ENCODE results near the gene OSBPL3.

OSBPL3 gene

DNA sequence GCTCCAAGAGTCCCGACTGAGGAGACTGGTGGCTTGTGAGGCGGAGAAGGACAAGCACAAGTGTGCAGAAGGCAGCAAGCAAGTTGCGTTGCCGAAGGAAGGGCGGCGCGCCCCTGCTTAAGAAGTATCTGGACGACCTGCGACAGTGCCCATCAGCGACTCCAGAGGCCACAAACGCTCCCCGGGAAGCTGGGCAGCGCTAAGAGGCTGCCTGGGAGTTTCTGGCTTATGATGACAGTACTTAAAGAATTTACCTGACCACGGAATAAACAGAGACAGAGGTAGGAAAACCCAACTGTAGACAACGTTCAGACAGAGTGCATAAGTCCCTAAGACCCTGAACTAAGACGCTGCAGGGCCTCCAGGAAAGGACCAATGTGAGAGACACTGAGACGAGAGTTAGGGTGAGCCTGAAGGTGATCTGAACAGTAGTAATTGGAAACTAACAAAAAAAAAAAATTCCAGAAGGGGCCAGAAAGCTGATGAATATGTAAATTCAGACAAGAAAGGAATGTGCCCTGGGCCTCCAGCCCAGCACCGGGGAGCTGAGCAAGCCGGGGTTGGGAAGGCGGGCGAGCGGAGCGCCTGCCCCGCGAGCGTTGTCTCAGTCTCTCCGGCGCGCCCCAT lies 1.0 kb downstream of the OSBPL3 start:
- no peak for DNase-seq

DNA sequence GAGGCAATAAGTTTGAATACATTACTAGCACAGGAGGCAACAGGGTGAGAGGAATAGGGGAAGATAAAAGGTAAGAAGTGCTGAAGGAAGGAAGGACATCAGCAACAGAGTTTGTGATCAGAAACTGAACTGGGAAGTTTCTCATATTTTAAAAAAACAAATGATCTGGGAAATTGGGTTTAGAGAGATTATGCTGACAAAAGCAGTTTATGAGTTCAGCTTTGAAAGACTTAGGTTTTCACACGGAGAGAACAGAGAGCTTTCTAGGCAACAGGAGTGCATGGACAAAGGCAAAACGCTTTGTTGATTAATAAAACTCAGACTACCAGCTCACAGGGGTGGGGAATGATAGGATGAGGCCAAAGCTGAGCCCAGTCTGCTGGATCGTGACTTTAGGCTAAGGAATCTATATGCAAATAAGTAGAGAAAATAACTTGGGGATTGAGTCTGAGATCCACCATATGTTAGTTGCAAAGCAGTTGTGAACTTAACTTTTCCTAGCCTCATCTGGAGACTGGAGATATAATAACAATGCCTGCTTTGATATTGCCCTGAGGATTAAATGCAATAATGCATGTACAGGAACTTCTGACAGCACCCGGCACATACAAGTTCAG lies 4.2 kb downstream of the OSBPL3 start:
- no peak for DNase-seq

DNA sequence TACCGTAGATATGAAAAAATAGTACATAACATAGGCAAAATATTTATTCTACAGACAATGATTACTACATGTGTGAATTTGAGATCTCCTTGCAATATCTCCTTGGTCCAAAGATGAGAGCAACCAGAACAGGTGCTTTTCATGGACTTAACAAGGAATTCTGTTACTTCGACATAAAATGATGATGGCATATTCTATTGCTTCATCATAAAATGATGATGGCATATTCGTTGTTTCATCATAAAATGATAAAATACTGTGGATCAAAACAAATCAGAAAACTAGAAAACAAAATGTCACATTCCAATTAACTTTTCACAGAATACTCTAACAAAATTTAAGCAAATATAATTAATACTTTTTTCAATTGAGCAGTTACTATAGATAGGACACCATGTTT lies 4.8 kb downstream of the OSBPL3 start:
- no peak for DNase-seq

DNA sequence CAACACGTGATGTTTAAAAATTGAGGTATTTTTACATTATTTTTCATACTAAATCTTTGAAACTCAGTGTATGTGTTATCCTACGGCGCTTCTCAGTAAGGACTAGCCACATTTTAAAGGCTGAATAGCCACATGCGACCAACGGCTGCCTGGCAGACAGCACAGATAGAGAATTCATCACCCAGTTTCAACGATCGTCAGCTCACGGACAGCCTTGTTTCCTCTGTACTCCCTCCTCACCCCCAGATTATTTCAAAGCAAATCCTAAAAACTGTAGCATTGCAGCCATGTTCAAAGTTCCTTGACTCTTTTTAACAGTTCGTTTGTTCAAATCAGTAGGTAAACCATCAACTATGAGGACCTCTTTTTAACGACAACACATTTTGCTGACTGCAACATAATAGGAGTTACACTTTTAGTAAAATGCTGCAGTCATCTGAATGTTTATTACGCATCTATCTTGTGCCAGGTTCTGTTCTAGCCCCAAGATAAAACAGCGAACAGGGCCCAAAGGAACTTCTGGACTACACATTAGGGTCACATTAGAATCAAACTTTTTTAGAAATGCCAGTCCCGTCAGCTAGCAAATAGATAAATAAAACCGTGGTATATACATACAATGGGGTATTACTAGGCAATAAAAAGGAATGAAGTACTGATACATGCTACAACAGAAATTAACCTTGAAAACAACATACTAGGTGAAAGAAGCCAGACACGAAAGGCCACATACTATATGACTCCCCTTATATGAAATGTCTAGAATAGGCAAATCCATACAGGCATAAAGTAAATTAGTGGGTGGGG lies 5.7 kb downstream of the OSBPL3 start:
- no peak for DNase-seq

DNA sequence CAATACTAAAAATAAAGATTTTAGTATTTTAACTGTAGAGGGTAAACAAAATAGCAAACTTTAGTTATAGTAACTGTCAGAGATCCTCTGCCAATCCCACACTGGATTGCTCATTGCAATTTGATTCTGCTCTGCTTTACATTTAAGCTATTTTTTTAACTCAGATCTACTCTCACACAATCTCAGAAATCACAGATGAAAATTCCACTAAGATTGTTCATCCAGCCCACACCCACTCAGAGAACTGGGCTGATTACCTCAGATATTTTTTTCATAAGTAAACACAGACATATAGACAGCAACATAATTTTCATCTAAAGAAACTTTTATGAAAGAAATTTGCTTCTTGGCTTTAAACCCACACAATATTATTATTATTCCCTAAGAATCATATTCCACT lies 7.0 kb downstream of the OSBPL3 start:
- DNase-seq, result no peak

DNA sequence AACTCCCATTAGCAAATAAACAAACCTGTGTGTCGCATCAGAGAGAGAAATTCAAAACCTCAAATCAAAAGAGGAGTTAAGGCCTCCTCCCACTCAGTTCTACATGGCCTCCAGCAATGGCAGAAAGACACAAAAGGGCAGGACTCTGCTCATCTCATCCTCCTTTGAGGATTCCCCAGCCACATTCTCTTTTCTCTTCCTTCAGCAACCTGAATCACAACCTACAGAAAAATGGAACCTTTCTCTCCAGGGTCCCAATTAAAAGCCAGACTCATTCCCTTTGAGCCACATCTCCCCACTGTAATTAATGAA lies 7.9 kb downstream of the OSBPL3 start:
- DNase-seq, result no peak

DNA sequence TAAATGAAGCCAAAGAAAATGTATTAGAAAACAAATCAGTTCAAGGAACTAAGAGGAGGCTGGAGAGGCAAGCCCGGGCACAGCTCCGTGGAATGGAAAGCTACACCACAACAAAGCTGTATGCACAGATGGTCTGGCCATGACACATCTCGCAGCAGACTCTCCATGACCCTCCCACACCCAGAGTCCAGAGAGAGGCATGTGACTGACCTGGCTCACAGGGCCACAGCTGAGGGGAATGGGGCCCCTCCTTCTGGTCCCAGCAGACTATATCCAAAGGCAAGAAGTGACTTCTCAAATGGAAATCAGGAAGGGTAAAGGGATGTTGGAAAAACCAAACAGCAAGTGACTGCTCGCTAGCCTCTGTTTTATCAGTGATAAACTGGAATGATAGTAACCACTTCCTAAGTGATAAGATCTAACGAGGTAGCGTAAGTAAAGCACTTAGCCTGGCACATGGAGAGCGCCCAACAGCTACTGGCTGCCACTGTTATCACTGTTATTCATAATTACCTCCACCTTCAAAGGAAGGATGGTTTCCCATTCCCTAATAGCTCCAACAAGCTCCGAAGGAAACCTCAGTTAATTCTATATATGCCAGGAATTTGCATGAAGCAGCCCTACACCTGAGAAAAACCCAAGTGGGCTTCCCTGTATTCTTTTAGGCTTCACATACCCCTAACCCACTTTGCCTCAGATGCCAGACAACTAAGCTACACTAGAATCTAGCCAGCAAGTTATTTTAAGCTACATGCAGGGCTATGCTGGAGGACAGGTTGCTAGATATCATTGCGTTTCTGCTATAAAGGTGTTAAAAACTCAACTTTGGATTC lies 8.4 kb downstream of the OSBPL3 start:
- DNase-seq, result no peak

DNA sequence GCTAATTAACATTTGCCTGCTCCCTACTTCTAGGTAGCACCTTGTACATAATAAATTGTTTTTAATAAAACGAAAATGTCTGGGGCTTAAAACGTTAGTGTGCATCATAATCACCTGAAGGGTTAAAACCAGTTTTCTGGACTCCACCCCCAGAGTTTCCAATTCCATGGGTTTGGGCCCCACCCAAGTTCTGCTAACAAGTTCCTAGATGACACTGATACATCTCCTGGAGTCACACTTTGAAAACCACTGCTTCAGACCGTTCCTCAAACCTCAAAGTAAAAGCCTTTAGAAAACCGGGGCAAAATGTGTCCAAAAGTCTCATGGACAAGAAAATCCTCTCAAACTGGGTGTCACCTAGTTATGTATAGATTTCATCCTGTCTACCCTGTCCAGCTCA lies 9.3 kb downstream of the OSBPL3 start:
- no peak for DNase-seq

DNA sequence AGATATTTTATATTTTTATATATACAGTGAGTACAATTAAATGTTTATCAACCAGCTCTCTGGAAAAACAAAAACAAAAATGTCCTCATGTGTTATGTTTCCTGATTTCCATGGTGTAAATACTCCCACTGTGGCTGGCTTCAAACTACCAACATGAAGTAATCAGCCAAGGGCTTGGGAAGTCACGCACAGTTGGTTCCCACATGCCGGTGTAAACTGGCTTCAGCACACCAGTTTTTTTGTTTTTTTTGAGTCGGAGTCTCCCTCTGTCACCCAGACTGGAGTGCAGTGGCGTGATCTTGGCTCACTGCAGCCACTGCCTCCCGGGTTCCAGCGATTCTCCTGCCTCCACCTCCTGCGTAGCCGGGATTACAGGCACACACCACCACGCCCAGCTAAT lies 11.8 kb downstream of the OSBPL3 start:
- no peak for DNase-seq

DNA sequence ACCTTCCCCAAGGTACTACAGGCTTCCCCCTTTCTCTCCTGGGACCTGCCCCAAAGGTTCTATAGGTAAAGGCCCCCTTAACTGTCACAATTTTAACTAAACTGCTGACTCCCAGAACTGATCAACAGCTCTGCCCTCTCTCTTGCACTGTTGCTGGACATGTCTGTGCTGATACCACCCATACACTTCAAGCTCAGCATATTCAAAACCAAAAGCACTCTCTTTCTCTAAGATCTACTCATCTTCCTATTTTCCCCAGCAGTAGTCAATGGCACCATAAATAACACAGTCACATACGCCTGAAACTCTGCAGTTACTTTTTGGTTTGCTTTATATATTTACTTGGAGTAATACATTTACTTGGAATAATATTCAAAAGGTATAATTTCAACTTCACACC lies 12.3 kb downstream of the OSBPL3 start:
- no peak for DNase-seq

DNA sequence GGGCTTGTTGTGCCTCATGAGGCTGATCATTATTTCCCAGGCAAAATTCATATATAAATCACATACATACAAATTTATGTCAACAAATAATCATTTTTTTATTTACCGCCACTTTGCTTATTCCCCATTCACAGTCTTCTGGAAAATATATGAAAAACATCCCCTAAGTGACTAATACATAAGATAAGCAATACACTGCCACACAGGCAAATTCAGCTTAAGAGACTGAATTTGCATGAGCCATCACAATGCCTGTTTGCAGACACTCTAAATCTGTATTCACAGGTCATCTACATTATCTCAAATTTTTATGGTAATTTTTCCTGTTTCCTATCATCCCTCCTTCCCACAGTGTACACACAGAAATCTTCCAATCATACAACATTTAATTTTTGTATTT lies 13.2 kb downstream of the OSBPL3 start:
- DNase-seq, result no peak

DNA sequence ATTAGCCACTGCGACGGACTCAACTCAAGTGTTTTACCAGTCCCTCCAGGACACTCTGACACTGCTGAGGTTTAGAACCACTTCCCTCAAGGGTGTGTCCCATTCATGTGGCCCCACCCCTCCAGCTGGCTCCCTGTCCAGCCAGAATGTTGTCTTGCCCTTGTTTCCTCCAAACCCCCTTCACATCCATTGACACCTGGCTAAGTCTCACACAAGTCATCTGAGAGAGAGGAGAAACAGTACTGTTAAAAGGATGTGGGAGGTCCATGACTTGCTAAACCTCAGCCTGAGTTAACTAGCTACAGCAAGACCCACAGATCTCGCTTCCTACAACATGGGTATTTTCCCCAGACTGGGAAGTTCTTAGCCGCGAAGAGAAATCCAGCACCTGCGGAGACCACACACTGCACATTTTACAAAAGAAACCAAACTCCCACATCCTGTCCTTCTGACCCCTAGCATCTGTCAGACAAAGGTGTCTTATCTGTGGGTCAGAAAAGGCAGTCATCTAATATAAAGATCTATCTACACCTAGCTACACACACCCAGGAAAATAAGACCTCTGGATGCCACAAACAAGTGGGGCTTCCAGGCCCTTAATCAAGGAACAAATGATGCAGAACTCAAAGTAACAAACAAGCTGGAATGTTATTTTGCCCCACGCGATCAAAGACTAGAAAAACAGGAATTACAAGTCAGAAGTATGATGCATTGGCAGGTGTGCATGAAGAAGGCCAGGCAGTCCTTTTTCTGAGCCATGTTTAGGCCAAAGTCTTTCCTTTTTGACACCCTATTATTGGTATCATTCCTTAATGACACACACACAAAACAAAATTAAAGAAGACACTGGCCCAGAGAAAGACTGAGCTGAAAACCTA lies 13.9 kb downstream of the OSBPL3 start:
- peak; percentile 53 for DNase-seq

DNA sequence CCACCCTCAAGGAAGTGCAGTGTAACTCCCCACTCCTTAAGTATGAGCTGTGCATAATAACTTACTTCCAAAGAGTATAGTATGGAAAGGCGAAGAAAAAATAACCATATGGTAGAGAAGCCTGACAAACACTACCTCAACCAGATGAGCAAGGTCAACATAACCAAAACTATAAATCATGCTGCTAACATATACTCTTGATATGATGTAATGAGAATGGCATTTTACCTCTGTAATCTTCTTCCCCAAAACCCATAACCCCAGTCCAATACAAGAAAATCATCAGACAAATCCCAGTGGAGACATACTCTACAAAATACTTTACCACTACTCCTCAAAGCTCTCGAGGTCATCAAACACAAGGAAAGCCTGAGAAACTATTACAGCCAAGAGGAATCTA lies 15.8 kb downstream of the OSBPL3 start:
- no peak for DNase-seq

DNA sequence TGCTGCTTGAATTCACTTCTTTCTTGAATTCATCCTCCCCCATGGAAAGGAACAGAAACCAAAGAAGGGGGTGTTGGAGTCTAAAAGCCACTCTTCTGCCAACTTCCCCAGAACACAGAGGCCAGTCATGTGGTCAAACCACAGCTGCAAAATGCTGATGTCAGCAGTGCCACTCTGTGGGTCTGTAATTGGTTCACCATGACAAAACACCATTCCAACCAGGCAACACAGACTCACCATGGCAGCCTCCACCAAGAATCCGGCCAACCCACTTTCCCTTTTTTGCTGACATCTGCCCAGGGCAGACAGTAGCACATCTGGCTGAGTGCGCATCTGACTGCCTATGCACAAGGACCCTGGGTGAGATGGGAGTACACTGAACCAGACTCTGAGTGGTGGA lies 16.8 kb downstream of the OSBPL3 start:
- peak; percentile 52 for DNase-seq

DNA sequence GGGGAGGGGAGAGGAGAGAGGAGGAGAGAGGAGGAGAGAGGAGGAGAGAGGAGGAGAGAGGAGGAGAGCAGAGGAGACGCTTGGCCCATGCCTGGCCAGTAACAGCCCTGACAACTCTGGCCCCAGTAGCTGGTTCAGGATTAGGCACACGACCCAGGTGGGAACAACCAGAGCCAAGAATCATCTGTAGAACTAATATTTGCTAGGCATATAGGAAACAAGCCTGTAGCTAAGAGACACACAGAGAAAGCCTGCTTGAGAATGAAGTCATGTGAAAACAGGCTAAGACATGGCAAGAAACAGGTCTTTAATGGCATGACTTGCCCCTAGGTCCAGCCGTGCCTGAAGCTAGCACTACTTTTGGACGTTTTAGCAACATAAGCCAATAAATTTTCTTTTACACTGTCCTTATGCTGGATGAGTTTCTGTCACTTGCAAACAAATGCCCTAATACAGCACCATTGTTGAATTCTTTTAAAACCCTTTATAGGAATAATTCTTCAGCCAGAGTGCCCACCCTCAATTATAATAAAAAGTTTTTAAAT lies 17.5 kb downstream of the OSBPL3 start:
- no peak for DNase-seq

DNA sequence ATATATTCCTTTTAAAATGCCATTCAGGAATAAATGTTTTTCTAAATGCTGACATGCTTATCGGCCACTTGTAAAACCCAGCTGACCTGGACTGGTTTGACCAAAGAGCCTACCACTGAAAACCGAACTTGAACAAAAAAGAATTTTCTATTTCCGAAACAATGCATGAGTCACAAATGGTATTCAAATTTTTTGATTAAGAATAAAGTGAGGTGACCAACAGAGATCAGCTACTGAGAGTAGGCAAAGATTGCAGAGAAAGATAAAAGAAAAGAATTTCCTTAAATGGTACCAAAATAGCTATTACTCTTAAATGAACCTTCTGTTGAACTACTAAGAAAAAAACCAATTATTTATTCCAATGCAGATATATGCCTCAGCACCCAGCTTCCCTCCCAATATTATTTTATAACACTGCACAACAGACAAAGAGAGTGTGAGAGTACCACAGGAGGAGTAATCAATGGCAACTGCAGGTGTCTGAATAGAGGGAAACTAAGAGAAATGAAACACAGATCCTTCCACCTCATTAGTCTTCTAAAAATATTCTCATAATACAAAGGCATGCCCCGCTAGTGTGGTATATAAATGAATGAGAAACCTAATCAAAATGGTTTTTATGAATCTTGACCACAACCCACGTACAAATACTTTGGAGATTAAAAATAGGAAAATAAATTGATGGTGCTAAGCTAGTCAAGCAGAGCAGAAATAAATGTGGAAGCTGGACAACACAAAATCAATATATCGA lies 20.1 kb downstream of the OSBPL3 start:
- DNase-seq, result no peak

DNA sequence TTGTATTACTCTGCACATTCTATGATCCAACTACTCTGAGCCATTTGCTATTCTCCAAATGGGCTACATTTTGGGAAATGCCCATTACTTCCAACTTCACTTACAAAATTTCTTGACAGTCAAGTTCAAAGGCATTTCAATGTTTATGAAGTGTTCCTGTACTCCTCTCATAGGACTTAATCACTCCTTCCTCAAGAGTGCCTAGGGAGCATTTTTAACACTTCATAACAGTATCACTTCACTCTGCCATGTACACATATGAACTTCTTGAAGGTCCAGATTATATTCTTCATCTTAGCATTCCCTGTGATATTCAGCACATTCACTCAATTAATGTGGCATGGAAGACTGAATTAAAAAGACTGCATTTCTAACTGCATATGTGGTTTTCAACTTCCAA lies 21.6 kb downstream of the OSBPL3 start:
- DNase-seq, result no peak

DNA sequence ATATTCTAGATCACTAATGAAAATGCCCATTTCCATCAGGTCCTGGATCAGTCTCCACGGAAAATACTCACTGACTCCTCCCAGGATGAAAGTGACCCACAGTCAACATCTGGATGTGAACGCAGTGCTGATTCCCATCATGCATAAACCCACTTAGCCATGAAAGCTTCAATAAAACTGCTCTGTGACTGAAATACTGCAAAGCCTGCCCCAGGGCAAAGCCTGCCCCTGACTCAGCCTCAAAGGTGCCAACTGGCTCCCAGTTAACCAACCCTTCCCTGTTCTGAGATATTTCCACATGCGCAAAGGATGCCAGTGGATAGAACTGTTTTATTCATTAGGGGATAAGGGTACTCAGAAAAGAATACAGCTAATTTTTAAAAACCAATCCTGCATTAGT lies 24.0 kb downstream of the OSBPL3 start:
- no peak for DNase-seq

DNA sequence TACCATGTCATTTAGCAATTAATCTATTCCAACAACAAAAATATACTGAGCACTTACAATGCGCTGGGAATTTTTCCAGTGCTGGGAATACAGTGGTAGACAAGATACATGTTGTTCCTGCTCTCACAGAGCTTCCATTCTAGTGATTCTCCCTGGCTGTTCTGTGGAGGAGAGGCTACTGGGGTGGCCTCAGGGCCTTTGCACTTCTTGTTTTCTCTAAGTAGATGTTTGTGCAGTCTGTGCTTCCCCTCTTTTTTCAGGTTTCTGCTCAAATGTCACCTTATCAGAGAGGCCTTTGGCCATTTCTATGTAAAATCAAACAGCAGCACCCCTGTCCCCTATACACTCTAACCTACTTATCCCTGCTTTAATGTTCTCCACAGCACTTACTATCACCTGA lies 24.7 kb downstream of the OSBPL3 start:
- no peak for DNase-seq

DNA sequence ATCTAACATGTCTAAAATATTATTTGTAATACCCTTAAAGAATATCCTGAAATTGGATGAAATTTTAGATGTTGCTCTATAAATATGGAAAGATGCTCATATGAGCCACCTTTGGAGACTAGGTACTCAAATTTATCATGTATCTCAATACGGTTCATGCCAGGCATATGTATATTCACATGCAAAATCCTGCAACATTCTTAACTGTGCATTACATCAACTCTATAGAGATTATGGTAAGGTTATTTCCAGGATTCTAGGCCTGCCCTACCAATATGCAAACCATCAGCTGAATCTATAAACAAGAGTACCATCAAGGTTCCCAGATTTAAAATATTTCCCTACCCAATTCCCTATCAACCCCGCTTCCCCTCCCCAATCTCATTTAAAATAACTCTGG lies 27.5 kb downstream of the OSBPL3 start:
- no peak for DNase-seq

DNA sequence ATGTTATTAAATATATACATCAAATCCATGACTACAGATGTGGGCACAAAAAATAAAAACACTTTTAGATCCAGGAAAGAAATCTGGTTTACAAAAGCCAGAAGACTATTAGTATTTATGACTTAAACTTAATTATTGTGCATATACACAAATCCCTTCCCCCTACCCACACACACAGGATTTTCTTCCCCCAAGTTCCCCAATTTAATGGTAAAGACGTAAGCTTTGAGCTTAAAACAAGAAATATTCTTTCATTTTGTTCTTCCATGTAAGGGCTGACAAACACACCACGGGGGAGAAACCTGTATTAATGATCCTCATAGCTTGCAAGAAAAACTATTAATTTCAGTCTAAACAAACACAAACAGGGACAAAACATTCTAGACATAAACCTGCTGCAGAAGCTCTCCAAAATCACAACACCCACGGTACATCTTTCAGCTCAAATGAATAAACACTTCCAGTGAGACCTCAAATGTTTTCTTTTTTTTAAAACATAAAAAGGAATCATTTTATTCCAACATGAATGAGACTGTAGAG lies 28.5 kb downstream of the OSBPL3 start:
- no peak for DNase-seq
